ES-I3 (cell line): Measurements from ENCODE around the gene PDGFRB.

ENCODE experiments used
- H3K36me3 ChIP-seq: 2 replicates; pipeline ENCODE4 v1.6.1; 2013; ENCODE audit warnings: mild to moderate bottlenecking, low read length, control low read depth, moderate library complexity; ENCODE audit not compliant: insufficient read depth
- H3K4me1 ChIP-seq: 2 replicates; pipeline ENCODE4 v1.6.1; 2013; ENCODE audit warnings: mild to moderate bottlenecking, control low read depth, low read length; ENCODE audit not compliant: insufficient read depth
- H3K9ac ChIP-seq: 2 replicates; pipeline ENCODE4 v1.6.1; 2013; ENCODE audit warnings: low read depth, mild to moderate bottlenecking, low read length, moderate library complexity
- H3K9me3 ChIP-seq: 2 replicates; pipeline ENCODE4 v1.6.1; 2013; ENCODE audit warnings: mild to moderate bottlenecking, low read length, moderate library complexity; ENCODE audit not compliant: control insufficient read depth, insufficient read depth

Gene PDGFRB

GRCh38 chr5:150081541-150082283 lies 73.9 kb downstream of the PDGFRB start:
- no peaks in the 10 kb centered on the region for H3K36me3 ChIP-seq
- no peaks in the 10 kb centered on the region for H3K9me3 ChIP-seq
- H3K4me1 ChIP-seq = peaks cover 14% of the 10 kb centered on the region
- no peak overlapping the region for H3K9ac ChIP-seq

DNA sequence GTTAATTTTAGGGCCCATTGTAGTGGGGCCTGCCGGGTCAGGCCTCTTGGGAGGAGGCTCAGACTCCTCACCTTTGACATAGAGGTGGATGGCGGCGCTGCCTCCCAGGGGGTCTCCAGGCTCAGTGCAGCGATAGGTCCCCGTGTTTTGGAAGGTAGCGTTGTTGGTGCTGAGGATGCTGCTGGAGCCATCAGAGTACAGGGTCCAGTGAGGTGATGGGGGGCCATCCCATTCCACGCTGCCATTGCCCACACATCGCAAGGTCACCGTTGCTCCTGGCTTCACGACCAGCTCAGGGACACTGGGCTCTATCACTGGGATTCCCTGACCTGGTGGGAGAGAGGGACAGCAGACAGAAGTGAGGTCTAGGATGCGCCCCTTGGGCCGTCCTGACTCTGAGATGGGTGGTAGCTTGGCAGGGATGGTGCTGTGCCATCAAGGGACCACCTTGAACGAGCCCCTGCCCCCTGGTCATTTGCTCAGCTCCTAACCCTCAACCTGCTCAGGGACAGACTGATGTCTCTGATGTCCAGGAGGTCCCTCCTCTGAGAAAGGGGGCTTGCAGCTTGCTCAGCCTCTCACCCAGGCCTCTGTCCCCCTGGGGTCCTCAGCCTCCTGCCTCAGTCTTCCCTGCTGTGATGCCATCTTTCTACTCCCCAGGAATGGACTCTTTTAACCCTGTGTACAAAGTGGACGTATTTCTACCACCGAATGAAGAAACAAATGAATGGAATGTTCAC lies 74.8 kb downstream of the PDGFRB start:
- Histone ChIP-seq H3K4me1 (peaks cover 14% of the 10 kb centered on the region), H3K36me3 (no peaks in the 10 kb centered on the region), H3K9ac (no peak overlapping the region), H3K9me3 (no peaks in the 10 kb centered on the region)

DNA sequence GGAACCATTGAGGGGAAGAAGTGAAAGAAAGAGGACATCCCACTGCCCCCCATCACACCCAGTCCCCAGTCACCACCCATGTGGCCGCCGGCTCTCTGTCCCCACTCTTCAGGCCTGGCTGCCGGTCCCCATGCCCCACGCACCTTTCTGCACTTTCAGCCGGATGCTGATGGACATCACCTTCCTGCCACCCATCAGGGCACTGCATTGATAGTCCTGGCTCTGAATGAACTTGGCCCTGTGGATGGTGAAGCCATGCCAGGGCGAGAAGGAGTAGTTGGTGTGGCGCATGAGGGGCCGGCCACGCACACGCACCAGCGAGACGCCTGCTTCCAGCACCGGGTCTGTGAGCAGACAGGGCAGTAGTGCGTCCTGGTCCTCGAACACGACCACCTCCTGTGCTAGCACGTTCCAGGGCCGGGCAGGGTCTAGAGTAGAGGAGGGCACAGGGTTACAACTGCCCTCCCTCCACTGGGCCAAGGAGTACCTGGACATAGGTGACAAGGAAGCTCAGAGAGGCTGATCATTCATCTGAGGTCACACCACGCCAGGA lies 75.7 kb downstream of the PDGFRB start:
- H3K36me3 ChIP-seq = no peaks in the 10 kb centered on the region
- peaks cover 14% of the 10 kb centered on the region for H3K4me1 ChIP-seq
- H3K9ac ChIP-seq = no peak overlapping the region
- no peaks in the 10 kb centered on the region for H3K9me3 ChIP-seq

DNA sequence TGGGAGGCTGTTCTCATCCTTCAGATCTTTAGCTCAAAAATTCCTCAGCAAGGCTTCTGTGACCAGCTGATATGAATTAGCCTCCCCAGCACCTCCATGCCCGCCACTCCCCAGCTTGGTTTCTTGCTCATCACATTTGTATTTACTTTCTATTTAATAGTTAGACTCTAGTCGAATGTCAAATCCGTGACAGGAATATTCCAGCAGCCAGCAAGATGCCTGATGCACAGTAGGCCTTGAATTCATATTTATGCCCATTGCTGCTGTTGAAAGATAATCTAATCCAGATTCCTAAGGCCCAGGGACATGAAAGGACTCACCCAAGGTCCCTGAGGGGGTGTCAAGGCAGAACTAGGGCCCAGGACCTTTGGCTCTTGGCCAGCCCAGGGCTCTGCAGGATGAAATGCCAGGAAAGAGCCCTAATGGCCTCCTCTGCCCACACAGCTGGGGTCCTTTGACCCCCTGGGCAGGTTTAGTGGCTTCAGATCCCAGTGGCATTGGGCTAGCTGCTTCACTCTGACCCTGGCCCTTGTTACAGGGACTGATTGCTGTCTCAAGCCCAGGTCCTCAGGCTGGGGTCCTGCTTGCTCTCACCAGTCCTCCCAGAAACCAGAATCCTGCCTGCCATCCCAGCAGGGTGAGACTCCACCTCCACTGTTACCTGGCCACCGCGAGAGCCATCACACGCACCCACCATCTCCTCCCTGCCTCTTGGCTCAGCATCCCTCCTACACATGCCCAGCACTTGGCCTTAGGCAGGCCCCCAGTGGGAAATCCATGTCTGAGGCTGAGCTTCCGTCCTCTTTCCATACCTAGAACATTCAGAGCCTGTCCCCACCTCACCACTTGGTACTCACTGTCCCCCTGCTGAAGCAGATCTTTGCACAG lies 76.6 kb downstream of the PDGFRB start:
- Histone ChIP-seq H3K9ac (no peak overlapping the region), H3K36me3 (no peaks in the 10 kb centered on the region), H3K4me1 (peaks cover 14% of the 10 kb centered on the region), H3K9me3 (no peaks in the 10 kb centered on the region)

GRCh38 chr5:150077996-150078801 lies 77.4 kb downstream of the PDGFRB start:
- Histone ChIP-seq H3K9ac (no peak overlapping the region), H3K36me3 (no peaks in the 10 kb centered on the region), H3K9me3 (no peaks in the 10 kb centered on the region), H3K4me1 (peaks cover 14% of the 10 kb centered on the region)

GRCh38 chr5:150077060-150077459 lies 78.6 kb downstream of the PDGFRB start:
- Histone ChIP-seq H3K36me3 (no peaks in the 10 kb centered on the region), H3K9me3 (no peaks in the 10 kb centered on the region), H3K9ac (no peak overlapping the region), H3K4me1 (peaks cover 7% of the 10 kb centered on the region)

DNA sequence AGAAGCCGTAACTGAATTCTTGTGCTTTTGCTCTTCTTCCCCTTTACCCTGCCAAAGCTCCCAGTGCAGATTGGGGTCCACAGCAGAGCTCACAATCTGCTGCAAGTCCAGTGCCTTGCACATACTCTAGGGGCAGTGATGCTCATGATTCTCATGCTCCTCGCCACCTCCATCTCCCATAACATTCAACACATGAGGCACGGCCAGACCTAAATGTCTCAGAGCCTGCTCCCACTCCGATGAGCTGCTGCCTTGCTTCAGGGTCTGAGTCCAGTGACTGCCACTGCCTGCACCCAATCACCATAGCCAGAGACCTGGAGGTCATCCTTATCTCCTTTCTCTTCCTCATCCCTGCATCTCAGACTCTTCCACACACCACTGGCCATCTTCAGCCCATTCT lies 79.8 kb downstream of the PDGFRB start:
- Histone ChIP-seq H3K4me1 (no peaks in the 10 kb centered on the region), H3K9me3 (no peaks in the 10 kb centered on the region), H3K9ac (no peak overlapping the region), H3K36me3 (no peaks in the 10 kb centered on the region)

DNA sequence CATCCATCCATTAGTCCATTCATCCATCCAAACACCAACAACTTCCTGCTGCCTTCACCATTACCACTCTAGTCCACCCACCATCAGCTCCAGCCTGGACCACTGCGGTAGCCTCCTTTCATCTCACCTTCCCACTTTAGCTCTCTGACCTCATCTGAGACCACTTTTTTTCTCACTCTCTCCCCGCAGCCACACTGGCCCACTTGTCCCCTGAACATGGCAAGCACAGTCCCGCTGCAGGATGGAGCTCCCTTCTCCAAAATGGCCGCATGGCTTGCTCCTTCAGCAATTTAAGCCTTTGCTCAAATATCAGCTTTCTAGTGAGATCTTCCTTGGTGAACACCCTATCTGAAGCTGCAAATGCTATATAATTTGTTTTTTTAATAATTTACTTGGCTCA lies 80.4 kb downstream of the PDGFRB start:
- Histone ChIP-seq H3K4me1 (no peaks in the 10 kb centered on the region), H3K36me3 (no peaks in the 10 kb centered on the region), H3K9ac (no peak overlapping the region), H3K9me3 (no peaks in the 10 kb centered on the region)

GRCh38 chr5:150073677-150074076 lies 82.0 kb downstream of the PDGFRB start:
- Histone ChIP-seq H3K9ac (no peak overlapping the region), H3K4me1 (no peaks in the 10 kb centered on the region), H3K36me3 (no peaks in the 10 kb centered on the region), H3K9me3 (no peaks in the 10 kb centered on the region)

GRCh38 chr5:150073086-150073625 lies 82.5 kb downstream of the PDGFRB start:
- no peaks in the 10 kb centered on the region for H3K36me3 ChIP-seq
- H3K9me3 ChIP-seq = no peaks in the 10 kb centered on the region
- H3K4me1 ChIP-seq = no peaks in the 10 kb centered on the region
- H3K9ac ChIP-seq = no peak overlapping the region

GRCh38 chr5:150070821-150071220 lies 84.8 kb downstream of the PDGFRB start:
- Histone ChIP-seq H3K9me3 (no peaks in the 10 kb centered on the region), H3K9ac (no peak overlapping the region), H3K4me1 (no peaks in the 10 kb centered on the region), H3K36me3 (no peaks in the 10 kb centered on the region)

GRCh38 chr5:150069672-150070627 lies 85.7 kb downstream of the PDGFRB start:
- no peaks in the 10 kb centered on the region for H3K9me3 ChIP-seq
- no peak overlapping the region for H3K9ac ChIP-seq
- H3K4me1 ChIP-seq = 0 out of 2 replicates have a peak, but pooled peaks cover 6% of the 10 kb centered on the region
- H3K36me3 ChIP-seq = no peaks in the 10 kb centered on the region
